Measurements from ENCODE around the gene ARHGAP6.

The ARHGAP6 gene

DNA sequence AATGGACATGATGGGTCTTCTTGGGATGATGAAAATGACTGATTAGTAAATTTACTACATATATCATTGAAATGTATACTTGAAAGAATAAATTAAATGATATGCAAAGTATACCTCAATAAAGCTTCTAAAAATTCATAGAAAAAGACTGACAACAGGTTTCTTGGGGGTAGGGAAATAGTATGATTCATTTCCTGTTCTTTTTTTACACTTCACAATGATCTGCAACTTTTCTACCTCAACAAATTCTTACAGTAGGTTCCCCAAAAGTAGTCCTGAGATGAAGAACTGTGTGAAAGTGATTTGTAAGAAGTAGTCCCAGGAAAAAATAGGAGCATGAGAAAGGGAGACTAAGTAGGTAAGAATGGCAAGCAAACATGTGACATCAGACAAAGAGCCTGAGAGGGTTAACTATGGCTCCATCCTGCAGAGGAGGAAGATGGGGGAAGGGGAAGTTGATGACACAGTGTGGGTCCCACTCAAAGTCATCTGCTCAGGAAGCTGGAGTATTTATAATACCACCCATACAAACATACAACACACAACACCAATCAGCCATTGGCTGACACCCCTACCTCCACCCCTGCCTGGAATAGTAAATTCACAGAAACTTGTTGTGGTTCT lies 73.9 kb downstream of the ARHGAP6 start:
- no peak overlapping the region for H2AFZ ChIP-seq (ENCODE audit: low read length)
- peak overlapping the region; percentile 45 for H3K4me2 ChIP-seq (ENCODE audit: low read depth, low read length)
- H3K27me3 ChIP-seq (replicated peaks; ENCODE audit: insufficient read depth, low read length) = no peaks in the 10 kb centered on the region
- H3K27ac ChIP-seq (ENCODE audit: low read length) = peak overlapping the region; percentile 35; the same call in 1 of the 2 replicates
- peak; percentile 19 for DNase-seq
- H3K4me1 ChIP-seq (ENCODE audit: low read length) = peaks cover 9% of the 10 kb centered on the region; the same call in 1 of the 2 replicates
- H3K36me3 ChIP-seq (replicated peaks; ENCODE audit: insufficient read depth, low read length) = no peaks in the 10 kb centered on the region
- no peaks in the 10 kb centered on the region for H3K9me2 ChIP-seq (replicated peaks; ENCODE audit: insufficient read depth, low read length)
- no peaks in the 10 kb centered on the region for H3K79me2 ChIP-seq (ENCODE audit: low read length)
- H4K20me1 ChIP-seq (ENCODE audit: insufficient read depth, low read length) = no peaks in the 10 kb centered on the region
- no peaks in the 10 kb centered on the region for H3K9me3 ChIP-seq (replicated peaks; ENCODE audit: insufficient read depth, low read length)
- no peak overlapping the region for H3K9ac ChIP-seq (ENCODE audit: low read length)
- H3K4me3 ChIP-seq (ENCODE audit: low read length) = no peak overlapping the region
- 0 out of 2 replicates have a peak, but pooled peaks cover 2% of the 10 kb centered on the region for H3F3A ChIP-seq (ENCODE audit: insufficient read depth, low read length)
- TF ChIP-seq, protein P1, sequence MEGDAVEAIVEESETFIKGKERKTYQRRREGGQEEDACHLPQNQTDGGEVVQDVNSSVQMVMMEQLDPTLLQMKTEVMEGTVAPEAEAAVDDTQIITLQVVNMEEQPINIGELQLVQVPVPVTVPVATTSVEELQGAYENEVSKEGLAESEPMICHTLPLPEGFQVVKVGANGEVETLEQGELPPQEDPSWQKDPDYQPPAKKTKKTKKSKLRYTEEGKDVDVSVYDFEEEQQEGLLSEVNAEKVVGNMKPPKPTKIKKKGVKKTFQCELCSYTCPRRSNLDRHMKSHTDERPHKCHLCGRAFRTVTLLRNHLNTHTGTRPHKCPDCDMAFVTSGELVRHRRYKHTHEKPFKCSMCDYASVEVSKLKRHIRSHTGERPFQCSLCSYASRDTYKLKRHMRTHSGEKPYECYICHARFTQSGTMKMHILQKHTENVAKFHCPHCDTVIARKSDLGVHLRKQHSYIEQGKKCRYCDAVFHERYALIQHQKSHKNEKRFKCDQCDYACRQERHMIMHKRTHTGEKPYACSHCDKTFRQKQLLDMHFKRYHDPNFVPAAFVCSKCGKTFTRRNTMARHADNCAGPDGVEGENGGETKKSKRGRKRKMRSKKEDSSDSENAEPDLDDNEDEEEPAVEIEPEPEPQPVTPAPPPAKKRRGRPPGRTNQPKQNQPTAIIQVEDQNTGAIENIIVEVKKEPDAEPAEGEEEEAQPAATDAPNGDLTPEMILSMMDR (IDR thresholded peaks at IDR 0.05; ENCODE audit: low read length) = no peak
- TF ChIP-seq EZH2phosphoT487 (IDR thresholded peaks at IDR 0.05; ENCODE audit: low read length) (no peak), EZH2 (optimal IDR thresholded peaks at IDR 0.05; ENCODE audit: low read depth, low read length) (no peak)

DNA sequence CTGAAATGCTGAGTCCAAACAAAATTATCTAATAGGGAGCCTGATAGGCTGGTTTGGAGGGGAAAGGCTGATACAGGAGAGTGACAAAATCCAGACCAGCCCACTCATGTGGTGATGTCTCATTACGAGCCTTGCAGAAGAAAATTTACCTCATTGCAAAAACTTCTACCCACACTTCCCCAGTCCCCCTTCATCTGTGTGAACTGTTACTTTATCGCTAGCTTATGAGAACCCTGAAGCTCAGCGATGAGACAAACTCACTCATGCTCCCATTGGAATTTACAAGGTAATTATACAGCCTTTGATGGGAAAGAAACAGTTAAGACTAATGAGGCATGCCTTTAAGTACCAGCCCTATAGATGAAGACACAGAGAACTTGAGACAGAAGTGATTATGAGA lies 76.1 kb downstream of the ARHGAP6 start:
- TF ChIP-seq, protein P1 (IDR thresholded peaks at IDR 0.05; ENCODE audit: low read length) = no peak
- TF ChIP-seq EZH2 (optimal IDR thresholded peaks at IDR 0.05; ENCODE audit: low read depth, low read length) (no peak), EZH2phosphoT487 (IDR thresholded peaks at IDR 0.05; ENCODE audit: low read length) (no peak)
- no peak overlapping the region for H2AFZ ChIP-seq (ENCODE audit: low read length)
- H3K36me3 ChIP-seq (replicated peaks; ENCODE audit: insufficient read depth, low read length) = no peaks in the 10 kb centered on the region
- H3K79me2 ChIP-seq (ENCODE audit: low read length) = no peaks in the 10 kb centered on the region
- DNase-seq = no peak
- no peak overlapping the region for H3K4me2 ChIP-seq (ENCODE audit: low read depth, low read length)
- H3K9me2 ChIP-seq (replicated peaks; ENCODE audit: insufficient read depth, low read length) = no peaks in the 10 kb centered on the region
- H3K4me3 ChIP-seq (ENCODE audit: low read length) = no peak overlapping the region
- H3K4me1 ChIP-seq (ENCODE audit: low read length) = peaks cover 9% of the 10 kb centered on the region; the same call in 1 of the 2 replicates
- no peak overlapping the region for H3K9ac ChIP-seq (ENCODE audit: low read length)
- H3K27me3 ChIP-seq (replicated peaks; ENCODE audit: insufficient read depth, low read length) = no peaks in the 10 kb centered on the region
- H3K27ac ChIP-seq (ENCODE audit: low read length) = no peak overlapping the region
- H4K20me1 ChIP-seq (ENCODE audit: insufficient read depth, low read length) = no peaks in the 10 kb centered on the region
- 0 out of 2 replicates have a peak, but pooled peaks cover 2% of the 10 kb centered on the region for H3F3A ChIP-seq (ENCODE audit: insufficient read depth, low read length)
- no peaks in the 10 kb centered on the region for H3K9me3 ChIP-seq (replicated peaks; ENCODE audit: insufficient read depth, low read length)

DNA sequence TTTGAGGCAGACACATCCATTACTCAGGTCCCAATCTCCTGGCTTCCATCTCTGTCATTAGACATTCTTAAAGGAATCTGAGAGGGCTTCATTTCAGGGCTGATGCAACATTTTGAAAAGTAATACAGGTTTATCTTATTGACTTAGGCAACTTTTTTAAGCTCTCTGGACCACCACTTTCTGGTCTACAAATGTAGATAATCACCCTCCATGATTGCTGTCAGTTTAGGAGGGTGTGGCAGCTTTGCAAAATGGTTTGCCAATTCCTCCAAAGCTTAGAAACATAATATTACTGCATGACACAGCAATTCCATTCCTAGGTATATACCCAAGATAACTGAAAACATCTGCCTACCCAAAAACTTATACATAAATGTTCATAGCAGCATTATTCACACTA lies 77.6 kb downstream of the ARHGAP6 start:
- no peak for DNase-seq
- no peak for TF ChIP-seq EZH2phosphoT487 (IDR thresholded peaks at IDR 0.05; ENCODE audit: low read length)
- no peak for TF ChIP-seq EZH2 (optimal IDR thresholded peaks at IDR 0.05; ENCODE audit: low read depth, low read length)
- TF ChIP-seq, protein P1 (IDR thresholded peaks at IDR 0.05; ENCODE audit: low read length) = no peak
- peaks cover 9% of the 10 kb centered on the region; the same call in 1 of the 2 replicates for H3K4me1 ChIP-seq (ENCODE audit: low read length)
- no peaks in the 10 kb centered on the region for H3K9me3 ChIP-seq (replicated peaks; ENCODE audit: insufficient read depth, low read length)
- H3K4me3 ChIP-seq (ENCODE audit: low read length) = no peak overlapping the region
- H3F3A ChIP-seq (ENCODE audit: insufficient read depth, low read length) = 0 out of 2 replicates have a peak, but pooled peaks cover 2% of the 10 kb centered on the region
- no peaks in the 10 kb centered on the region for H3K36me3 ChIP-seq (replicated peaks; ENCODE audit: insufficient read depth, low read length)
- no peak overlapping the region for H3K27ac ChIP-seq (ENCODE audit: low read length)
- H3K79me2 ChIP-seq (ENCODE audit: low read length) = no peaks in the 10 kb centered on the region
- H3K27me3 ChIP-seq (replicated peaks; ENCODE audit: insufficient read depth, low read length) = no peaks in the 10 kb centered on the region
- no peaks in the 10 kb centered on the region for H3K9me2 ChIP-seq (replicated peaks; ENCODE audit: insufficient read depth, low read length)
- no peak overlapping the region for H2AFZ ChIP-seq (ENCODE audit: low read length)
- no peaks in the 10 kb centered on the region for H4K20me1 ChIP-seq (ENCODE audit: insufficient read depth, low read length)
- H3K4me2 ChIP-seq (ENCODE audit: low read depth, low read length) = no peak overlapping the region
- no peak overlapping the region for H3K9ac ChIP-seq (ENCODE audit: low read length)
